CD4-positive, alpha-beta T cell treated with Interleukin-2 at 100 ng/mL for 4 hours (primary cell): ENCODE measurements around the gene C6orf58.

Experiments used
- DNase-seq: peaks from one replicate; pipeline ENCODE4 v3.0.0-alpha.2; 2020; ENCODE audit warnings: low spot score

The C6orf58 gene

GRCh38 chr6:127576874-127577273, at the start of gene C6orf58:
TSS of gene C6orf58 (plus strand) at chr6:127577174. CDS start at chr6:127577186, 12 bp downstream.
- DNase-seq: no peak

GRCh38 chr6:127533011-127533410, 44.0 kb upstream of the C6orf58 start:
- no peak for DNase-seq

- no peak for DNase-seq
Observed at GRCh38 chr6:127533736-127534135, 43.2 kb upstream of the C6orf58 start.

GRCh38 chr6:127538750-127539264, 38.2 kb upstream of the C6orf58 start:
- no peak for DNase-seq

DNA sequence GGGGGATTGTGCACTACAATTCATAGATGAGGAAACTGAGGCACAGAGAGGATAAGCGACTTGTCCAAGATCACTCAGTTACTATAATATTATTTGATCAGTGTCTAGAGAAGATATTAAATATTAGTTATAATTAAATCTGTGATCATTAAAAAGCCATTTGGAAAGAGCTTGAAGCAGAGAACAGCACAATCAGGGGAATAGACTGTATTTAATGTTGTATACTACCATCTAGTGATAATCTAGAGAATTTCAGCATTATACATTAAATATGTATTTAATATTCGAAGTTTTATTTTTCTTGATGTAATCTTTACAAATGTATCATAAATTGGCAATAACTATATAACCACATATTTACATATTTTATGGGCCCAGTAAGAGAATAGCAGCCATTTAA, 37.7 kb upstream of the C6orf58 start:
- DNase-seq: peak; percentile 14

DNA sequence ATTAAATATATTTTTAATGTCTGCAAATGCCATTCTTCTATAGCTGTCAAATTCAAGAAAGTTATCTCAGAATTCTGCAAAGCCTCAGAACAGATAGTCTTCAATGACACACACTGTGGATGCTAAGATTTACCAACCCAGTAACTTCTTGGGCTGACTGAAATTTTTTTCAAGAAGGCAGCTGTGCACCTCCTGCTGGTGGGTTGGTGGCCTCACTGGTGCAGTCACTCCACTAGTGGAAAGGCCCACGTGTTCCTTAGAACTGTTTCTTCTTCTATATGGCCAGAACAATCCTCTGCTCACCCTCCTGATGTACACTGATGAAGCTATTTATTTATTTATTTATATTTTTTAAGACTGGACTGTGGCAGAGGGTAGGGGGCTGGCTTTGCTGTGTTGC, 29.8 kb upstream of the C6orf58 start:
- DNase-seq: no peak

GRCh38 chr6:127547904-127548649, 28.9 kb upstream of the C6orf58 start:
- DNase-seq: no peak

DNA sequence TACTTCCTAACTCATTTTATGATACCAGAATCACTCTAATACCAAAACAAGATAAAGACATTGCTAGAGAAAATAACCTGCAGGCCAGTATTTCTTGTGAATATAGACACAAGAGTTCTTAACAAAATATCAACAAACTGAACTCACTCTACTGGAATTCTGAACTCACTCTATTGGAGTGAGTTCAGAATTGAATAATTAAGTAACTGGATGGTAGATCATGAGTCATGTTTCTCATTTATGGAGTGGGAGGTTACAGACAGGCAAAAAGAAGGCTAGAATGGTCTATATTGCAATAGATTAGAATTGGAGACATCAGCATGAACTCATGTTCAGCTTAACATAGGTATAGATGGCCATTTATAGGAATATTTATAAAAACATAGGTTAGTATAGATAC, 26.6 kb upstream of the C6orf58 start:
- DNase-seq: no peak

DNA sequence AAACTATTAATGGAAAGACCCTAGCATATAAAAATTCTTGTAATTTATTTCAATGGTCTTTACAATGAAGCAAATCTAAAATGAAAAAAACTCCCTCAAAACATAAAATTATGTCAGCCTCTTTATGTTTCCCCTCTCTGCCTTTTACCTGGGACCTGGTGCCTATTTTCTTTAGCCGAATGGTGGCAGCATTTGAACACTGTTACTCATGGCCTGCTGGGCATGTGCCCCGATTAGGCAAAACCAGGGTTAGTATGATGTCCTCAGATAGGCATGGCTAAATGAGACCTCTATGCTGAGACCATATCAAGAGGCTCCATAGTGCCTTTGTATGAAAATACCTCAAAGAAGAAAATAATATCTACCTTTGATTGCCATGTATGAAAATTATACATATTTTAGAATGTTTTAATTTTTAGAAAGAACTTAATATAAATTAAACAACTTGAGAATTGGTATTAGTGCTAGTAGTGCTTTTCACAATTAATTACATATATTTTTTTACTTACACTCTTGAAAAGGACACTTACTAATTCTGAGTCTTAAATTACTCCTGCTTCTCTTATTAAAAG, 22.5 kb upstream of the C6orf58 start:
- peak; percentile 17 for DNase-seq

DNA sequence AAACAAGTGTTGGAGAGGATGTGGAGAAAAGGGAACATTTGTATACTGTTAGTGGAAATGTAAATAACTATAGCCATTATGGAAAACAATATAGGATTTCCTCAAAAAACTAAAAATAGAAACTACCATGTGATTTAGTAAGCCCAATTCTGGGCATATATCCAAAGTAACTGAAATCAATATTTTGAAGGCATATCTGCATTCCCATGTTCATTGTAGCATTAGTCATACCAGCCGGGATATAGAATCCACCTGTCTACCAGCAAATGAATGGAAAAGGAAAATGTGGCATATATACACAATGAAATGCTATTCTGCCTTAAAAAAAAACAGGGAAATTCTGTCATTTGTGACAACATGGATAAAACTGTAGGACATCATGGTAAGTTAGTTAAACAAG, 15.3 kb upstream of the C6orf58 start:
- no peak for DNase-seq

DNA sequence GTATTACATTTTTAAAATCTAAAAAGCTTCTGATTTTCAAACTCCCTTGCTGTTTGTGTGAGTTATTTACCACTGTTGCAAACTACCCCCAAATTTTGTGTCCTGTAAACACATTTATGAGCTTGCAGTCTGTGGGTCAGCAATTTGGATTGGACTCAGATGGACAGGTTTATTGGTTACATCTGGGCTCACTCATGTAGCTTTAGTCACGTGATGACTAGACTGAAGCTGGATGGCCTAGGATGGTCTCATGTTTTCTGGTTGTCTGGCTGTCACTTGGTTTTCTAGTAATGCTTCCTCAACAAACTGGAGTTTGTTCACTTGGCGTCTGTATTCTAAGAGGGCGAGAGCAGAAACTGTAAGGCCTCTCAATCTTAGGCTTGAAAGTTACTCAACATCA, 12.2 kb upstream of the C6orf58 start:
- DNase-seq: no peak

DNA sequence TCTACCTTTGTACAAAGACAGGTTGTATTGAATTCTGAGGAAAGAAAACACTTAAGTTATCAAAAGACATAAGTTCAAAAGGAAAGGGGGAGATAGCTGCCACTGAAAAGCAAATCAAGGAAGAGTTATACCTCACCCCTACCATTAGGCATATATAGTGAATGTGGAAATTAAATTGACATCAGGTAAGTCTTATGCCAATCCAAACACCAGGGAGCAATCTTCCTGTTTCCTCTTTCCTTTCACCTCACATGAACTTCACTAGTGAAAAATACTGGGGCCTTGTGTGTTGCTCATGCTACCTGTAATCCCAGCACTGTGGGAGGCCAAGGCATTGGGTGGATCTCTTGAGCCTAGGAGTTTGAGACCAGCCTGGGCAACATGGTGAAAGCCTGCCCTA, 10.9 kb upstream of the C6orf58 start:
- DNase-seq: no peak

GRCh38 chr6:127566651-127567050, 10.3 kb upstream of the C6orf58 start:
- no peak for DNase-seq

- DNase-seq: no peak
Observed at GRCh38 chr6:127567476-127567875, 9.5 kb upstream of the C6orf58 start.

GRCh38 chr6:127570739-127571389, 6.1 kb upstream of the C6orf58 start:
- no peak for DNase-seq

DNA sequence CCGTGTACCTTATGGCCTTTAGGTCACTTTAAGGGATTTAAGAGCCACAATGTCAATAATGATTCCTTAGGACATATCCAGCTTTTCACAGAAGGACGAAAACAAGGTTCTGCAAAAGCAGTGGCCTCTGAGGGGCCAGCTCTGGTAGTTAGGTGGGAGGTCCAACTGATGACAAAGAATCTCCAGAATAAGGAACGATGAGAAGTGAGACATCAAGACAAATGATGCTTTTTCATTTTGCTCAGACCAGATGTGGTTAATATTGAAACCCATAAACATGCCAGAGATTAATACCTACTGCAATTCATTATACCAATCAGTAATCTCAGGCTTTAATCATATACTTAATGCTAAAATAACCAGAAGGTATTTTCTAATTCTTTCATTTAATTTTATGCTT, 1.9 kb downstream of the C6orf58 start:
- DNase-seq: no peak

DNA sequence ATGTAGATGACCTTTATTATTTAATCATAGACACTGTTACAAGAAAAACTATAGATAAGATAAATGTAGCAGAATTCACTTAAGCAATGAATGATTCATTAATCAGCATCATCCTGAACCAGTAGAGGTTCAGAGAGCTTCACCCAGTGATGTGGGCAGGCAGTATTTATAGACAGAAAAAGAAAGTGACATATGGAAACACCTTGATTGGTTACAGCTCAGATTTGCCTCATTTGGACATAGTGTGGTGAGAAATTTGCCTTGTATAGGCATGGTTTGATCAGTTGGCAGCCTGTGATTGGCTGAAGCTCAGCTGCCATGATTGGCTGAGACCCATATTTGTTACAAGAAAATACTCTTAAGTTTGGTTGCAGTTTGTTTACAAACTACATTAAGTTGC, 4.6 kb downstream of the C6orf58 start:
- DNase-seq: no peak

DNA sequence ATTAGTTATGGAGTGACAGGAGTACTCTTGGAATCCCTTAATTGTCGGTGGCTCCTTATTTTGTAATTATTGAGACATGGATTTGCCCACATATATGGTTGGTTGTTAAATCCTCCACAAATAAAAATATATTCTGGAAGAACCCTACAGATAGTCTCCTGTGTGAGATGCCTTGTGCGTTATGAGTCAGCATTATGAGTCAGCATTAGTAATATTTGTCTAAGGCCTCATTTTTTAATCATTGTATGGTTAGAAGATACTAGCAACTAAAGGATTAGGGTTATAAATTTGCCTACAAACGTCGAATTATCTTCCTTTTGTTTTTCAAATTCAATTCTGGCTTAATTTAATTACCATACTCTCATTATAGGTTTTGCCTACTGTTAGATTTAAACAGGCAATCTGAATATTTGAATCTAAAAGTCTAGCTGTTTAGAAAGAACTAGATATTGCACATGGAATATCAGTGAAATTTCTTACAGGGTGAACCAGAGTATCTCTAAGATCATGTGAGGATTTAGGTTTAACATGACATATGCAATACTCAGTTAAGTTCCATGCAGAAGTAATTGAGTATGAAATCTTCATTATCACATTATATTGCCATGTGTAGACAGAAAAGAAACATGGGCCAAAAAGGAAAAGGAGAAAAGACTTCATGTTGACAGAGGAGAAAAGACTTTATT, 5.9 kb downstream of the C6orf58 start:
- no peak for DNase-seq

DNA sequence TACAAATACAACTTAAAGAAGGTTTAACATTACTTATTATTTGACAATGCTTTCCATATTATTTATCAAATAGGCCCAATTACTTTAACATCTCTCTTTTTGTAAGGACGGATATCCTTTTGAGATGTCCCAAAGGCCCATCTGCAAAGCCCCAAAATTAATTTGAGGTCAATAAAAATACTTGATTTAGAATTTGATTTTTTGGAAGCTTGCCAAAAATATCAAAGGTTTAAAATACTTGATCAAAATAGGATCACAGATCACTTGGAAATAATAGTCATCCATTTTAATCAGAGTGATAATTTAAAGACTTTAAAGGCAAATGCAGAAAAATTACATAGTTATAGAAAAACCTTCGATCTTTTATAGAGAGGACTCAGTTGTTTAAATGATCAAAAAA, 8.1 kb downstream of the C6orf58 start:
- no peak for DNase-seq

GRCh38 chr6:127586372-127586771, 9.4 kb downstream of the C6orf58 start:
- no peak for DNase-seq

DNA sequence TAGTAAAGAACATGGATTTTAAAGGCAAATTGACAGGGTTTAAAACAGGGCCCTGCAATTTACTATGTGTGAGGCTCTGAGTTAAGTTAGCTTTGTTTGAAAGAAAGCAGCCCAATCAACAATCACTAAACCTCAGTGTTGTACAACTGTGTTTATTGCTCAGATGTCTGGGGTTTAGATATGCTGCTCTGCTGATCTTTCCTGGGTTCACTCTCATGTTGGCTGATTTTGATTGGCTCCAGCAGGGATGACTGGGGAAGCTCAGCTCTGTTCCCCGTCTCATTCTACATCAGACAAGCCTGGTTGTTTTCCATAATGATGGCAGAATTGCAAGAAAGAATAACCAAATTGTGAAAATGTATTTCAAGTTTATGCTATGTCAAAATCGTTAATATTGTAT, 10.9 kb downstream of the C6orf58 start:
- no peak for DNase-seq

- no peak for DNase-seq
Observed at GRCh38 chr6:127589135-127589534, 12.2 kb downstream of the C6orf58 start.

DNA sequence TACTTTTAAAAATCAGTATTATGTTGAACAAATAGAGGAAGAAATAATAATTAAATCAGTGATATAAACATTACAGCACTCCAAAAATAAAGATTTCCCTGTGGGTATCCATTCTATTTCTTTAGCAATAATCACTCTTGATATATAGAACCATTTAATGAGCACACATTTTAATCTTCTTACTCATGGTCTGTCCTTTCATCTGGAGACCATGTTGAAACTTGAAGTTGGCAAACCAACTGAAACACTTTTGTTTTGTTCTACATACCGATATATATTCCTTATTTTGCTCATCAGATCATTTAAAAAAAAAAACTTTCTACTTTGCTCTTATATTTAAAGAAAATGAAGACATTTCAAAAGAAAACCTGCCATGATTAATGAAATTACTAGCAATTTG, 13.4 kb downstream of the C6orf58 start:
- DNase-seq: no peak
